H9 (cell line): ENCODE data around the gene HS3ST6. TPM values are rescaled to one million over a fixed set of nuclear protein-coding genes. Genes with fewer than 3 reads are reported as not detected.

Experiments used
- DNase-seq: peaks from one replicate; pipeline ENCODE4 v3.0.0-alpha.2; 2017
- H2AFZ ChIP-seq: one replicate; pipeline ENCODE4 v1.6.1; 2013; ENCODE audit warnings: mild to moderate bottlenecking, low read length, control low read depth, moderate library complexity
- H2AK5ac ChIP-seq: 2 replicates; pipeline ENCODE4 v1.6.1; 2013; ENCODE audit warnings: low read length, control low read depth, mixed read lengths; ENCODE audit not compliant: insufficient read length
- H2BK120ac ChIP-seq: one replicate; pipeline ENCODE4 v1.6.1; 2013; ENCODE audit warnings: low read depth, mild to moderate bottlenecking, low read length, control low read depth, inconsistent platforms; ENCODE audit not compliant: poor library complexity, severe bottlenecking
- H2BK12ac ChIP-seq: 2 replicates; pipeline ENCODE4 v1.6.1; 2013; ENCODE audit warnings: low read length, control low read depth, mixed read lengths, low read depth; ENCODE audit not compliant: insufficient read length
- H2BK15ac ChIP-seq: 2 replicates; pipeline ENCODE4 v1.6.1; 2013; ENCODE audit warnings: low read depth, low read length, control low read depth
- H2BK20ac ChIP-seq: one replicate; pipeline ENCODE4 v1.6.1; 2013; ENCODE audit warnings: low read depth, mild to moderate bottlenecking, low read length, control low read depth, inconsistent platforms; ENCODE audit not compliant: poor library complexity, severe bottlenecking
- H2BK5ac ChIP-seq: 2 replicates; pipeline ENCODE4 v1.6.1; 2013; ENCODE audit warnings: low read length, control low read depth, mixed read lengths; ENCODE audit not compliant: insufficient read length
- H3K14ac ChIP-seq: 2 replicates; pipeline ENCODE4 v1.6.1; 2013; ENCODE audit warnings: low read length, control low read depth; ENCODE audit not compliant: insufficient read depth
- H3K18ac ChIP-seq: 2 replicates; pipeline ENCODE4 v1.6.1; 2013; ENCODE audit warnings: low read depth, mild to moderate bottlenecking, mixed read lengths, low read length, control low read depth; ENCODE audit not compliant: insufficient read length
- H3K23ac ChIP-seq: 2 replicates; pipeline ENCODE4 v1.6.1; 2013; ENCODE audit warnings: low read length, control low read depth, mixed read lengths, low read depth; ENCODE audit not compliant: insufficient read length
- H3K23me2 ChIP-seq: 2 replicates; pipeline ENCODE4 v1.6.1; 2013; ENCODE audit warnings: low read depth, mild to moderate bottlenecking, mixed read lengths, low read length, control low read depth; ENCODE audit not compliant: insufficient read length, poor library complexity, severe bottlenecking
- H3K27ac ChIP-seq: 2 replicates; pipeline ENCODE4 v1.5.1; 2013; ENCODE audit warnings: low read length, control low read depth, mixed read lengths, low read depth; ENCODE audit not compliant: insufficient read length
- H3K27me3 ChIP-seq: 2 replicates; pipeline ENCODE4 v1.6.1; 2013; ENCODE audit warnings: low read length, control low read depth, inconsistent platforms; ENCODE audit not compliant: insufficient read depth
- H3K4ac ChIP-seq: 2 replicates; pipeline ENCODE4 v1.6.1; 2013; ENCODE audit warnings: low read depth, mild to moderate bottlenecking, control low read depth, inconsistent platforms, low read length, moderate library complexity
- H3K4me1 ChIP-seq: 2 replicates; pipeline ENCODE4 v1.6.1; 2013; ENCODE audit warnings: low read length, control low read depth, inconsistent platforms; ENCODE audit not compliant: insufficient read depth
- H3K4me2 ChIP-seq: 2 replicates; pipeline ENCODE4 v1.6.1; 2013; ENCODE audit warnings: low read length, control low read depth, mixed read lengths; ENCODE audit not compliant: insufficient read length, insufficient read depth
- H3K56ac ChIP-seq: 2 replicates; pipeline ENCODE4 v1.6.1; 2013; ENCODE audit warnings: low read depth, mild to moderate bottlenecking, mixed read lengths, low read length, control low read depth; ENCODE audit not compliant: insufficient read length
- H3K79me1 ChIP-seq: 2 replicates; pipeline ENCODE4 v1.6.1; 2013; ENCODE audit warnings: low read depth, mild to moderate bottlenecking, moderate library complexity, low read length, control low read depth, inconsistent platforms; ENCODE audit not compliant: insufficient read depth, poor library complexity, severe bottlenecking
- H3K79me2 ChIP-seq: 2 replicates; pipeline ENCODE4 v1.6.1; 2013; ENCODE audit warnings: low read length, control low read depth, inconsistent platforms; ENCODE audit not compliant: insufficient read depth
- H3K9ac ChIP-seq: 2 replicates; pipeline ENCODE4 v1.6.1; 2013; ENCODE audit warnings: low read length, control low read depth, mixed read lengths; ENCODE audit not compliant: insufficient read length; ENCODE audit errors: extremely low read depth
- H3K9me3 ChIP-seq: one replicate; pipeline ENCODE4 v1.6.1; 2013; ENCODE audit warnings: low read depth, low read length, inconsistent platforms; ENCODE audit not compliant: control insufficient read depth
- H3T11ph ChIP-seq: one replicate; pipeline ENCODE4 v1.6.1; 2013; ENCODE audit warnings: mild to moderate bottlenecking, low read length, control low read depth, inconsistent platforms
- H4K20me1 ChIP-seq: one replicate; pipeline ENCODE4 v1.6.1; 2013; ENCODE audit not compliant: control insufficient read depth, insufficient read length, insufficient read depth
- H4K5ac ChIP-seq: 2 replicates; pipeline ENCODE4 v1.6.1; 2013; ENCODE audit warnings: low read depth, mild to moderate bottlenecking, mixed read lengths, low read length, control low read depth; ENCODE audit not compliant: insufficient read length
- H4K8ac ChIP-seq: replicated peaks from 2 replicates; pipeline ENCODE4 v1.6.1; 2013; ENCODE audit warnings: low read length, control low read depth, mixed read lengths, low read depth; ENCODE audit not compliant: insufficient read length
- H4K91ac ChIP-seq: 2 replicates; pipeline ENCODE4 v1.6.1; 2013; ENCODE audit warnings: low read depth, mild to moderate bottlenecking, moderate library complexity, mixed read lengths, low read length, control low read depth; ENCODE audit not compliant: insufficient read length
- H3K27ac Mint-ChIP-seq, 3 experiments: 2 replicates in 2 of 3; 3 replicates in 1 of 3; pipeline ENCODE4 v1.8.0; 2020 to 2021; ENCODE audit warnings: mixed read lengths in 3 of 3, mild to moderate bottlenecking in 1 of 3, moderate library complexity in 1 of 3
- H3K27me3 Mint-ChIP-seq: 2 replicates; pipeline ENCODE4 v1.8.0; 2021; ENCODE audit warnings: low read depth, mild to moderate bottlenecking, moderate library complexity, mixed read lengths
- H3K36me3 Mint-ChIP-seq, 3 experiments: 2 replicates in 2 of 3; 3 replicates in 1 of 3; pipeline ENCODE4 v1.8.0; 2020 to 2021; ENCODE audit warnings: low read depth in 3 of 3, mixed read lengths in 3 of 3; ENCODE audit not compliant: insufficient read depth in 1 of 3
- H3K4me1 Mint-ChIP-seq, 2 experiments: 2 replicates each; pipeline ENCODE4 v1.8.0; 2020; ENCODE audit warnings: mixed read lengths in 2 of 2
- H3K4me3 Mint-ChIP-seq, 2 experiments: 2 replicates in 1 of 2; 3 replicates in 1 of 2; pipeline ENCODE4 v1.8.0; 2020 to 2021; ENCODE audit warnings: mild to moderate bottlenecking in 2 of 2, mixed read lengths in 2 of 2, moderate library complexity in 1 of 2
- H3K9me3 Mint-ChIP-seq, 2 experiments: 2 replicates in 1 of 2; 3 replicates in 1 of 2; pipeline ENCODE4 v1.8.0; 2020; ENCODE audit warnings: mild to moderate bottlenecking in 2 of 2, mixed read lengths in 2 of 2, moderate library complexity in 1 of 2
- WGBS: extraction: QIAGEN DNeasy Blood & Tissue Kit; methylation state at CpG from one replicate; pipeline ENCODE4 v1.1.7; 2013; ENCODE audit warnings: missing lambda C conversion rate, low lambda C conversion rate, mixed read lengths; ENCODE audit not compliant: insufficient read length; ENCODE audit errors: extremely low coverage; 5-methylcytosine and 5-hydroxymethylcytosine counted together
- total RNA-seq: library from RNA; stranded (reverse); gene quantifications from 2 replicates; pipeline ENCODE4 v1.2.1, GENCODE V29; 2021
- TF ChIP-seq, protein P1 (sequence below): fragments of 200-600 bp; sonication (generic); conservative IDR thresholded peaks from 3 replicates; pipeline ENCODE4 v1.8.0; 2021; ENCODE audit warnings: antibody characterized with exemption, mild to moderate bottlenecking

Gene HS3ST6
- total RNA-seq, 1 experiment from 2014 or later: not detected

DNA sequence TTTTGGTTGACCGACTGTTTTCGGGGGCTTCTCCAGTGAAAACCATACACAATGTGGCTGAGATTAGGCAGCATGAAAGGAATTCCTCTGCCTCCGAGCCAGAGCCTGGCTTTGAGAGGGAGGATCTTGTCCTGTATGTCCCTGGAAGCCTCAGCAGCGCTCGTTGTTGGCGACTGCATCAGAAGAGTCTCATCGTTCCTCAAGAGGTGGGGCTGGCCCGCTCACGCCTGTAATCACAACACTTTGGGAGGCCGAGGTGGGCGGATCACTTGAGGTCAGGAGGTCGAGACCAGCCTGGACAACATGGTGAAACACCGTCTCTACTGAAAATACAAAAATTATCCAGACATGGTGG lies 15.0 kb downstream of the HS3ST6 start:
- Histone ChIP-seq H3K23me2 (no peaks in the 10 kb centered on the region), H4K91ac (no peak overlapping the region), H4K5ac (no peak overlapping the region), H2BK12ac (no peak overlapping the region), H3K4ac (no peak overlapping the region), H2AFZ (no peak overlapping the region), H2AK5ac (no peak overlapping the region), H3K23ac (no peak overlapping the region), H3K14ac (no peak overlapping the region), H3K27ac (no peak overlapping the region), H3K56ac (no peak overlapping the region), H3K79me1 (no peaks in the 10 kb centered on the region), H2BK20ac (no peak overlapping the region), H2BK15ac (no peak overlapping the region), H3K27me3 (no peaks in the 10 kb centered on the region), H3K18ac (no peak overlapping the region), H3K9me3 (no peaks in the 10 kb centered on the region), H3K79me2 (no peaks in the 10 kb centered on the region), H3T11ph (no peak overlapping the region), H3K4me1 (no peaks in the 10 kb centered on the region; the same call in 1 of the 2 replicates), H3K9ac (no peak overlapping the region), H3K4me2 (no peak overlapping the region), H4K20me1 (no peaks in the 10 kb centered on the region), H2BK5ac (no peak overlapping the region), H4K8ac (no peak overlapping the region), H2BK120ac (no peak overlapping the region)
- Mint-ChIP-seq H3K36me3 (no peaks in the 10 kb centered on the region; a peak in 1 of 7 replicates), H3K27ac (no peak overlapping the region), H3K4me1 (peaks cover 0 to 8% of the 10 kb centered on the region in 2 experiments; a peak in 2 of 4 replicates), H3K27me3 (peaks cover 42% of the 10 kb centered on the region), H3K4me3 (no peak overlapping the region), H3K9me3 (no peaks in the 10 kb centered on the region; a peak in 1 of 5 replicates)
- TF ChIP-seq, protein P1, sequence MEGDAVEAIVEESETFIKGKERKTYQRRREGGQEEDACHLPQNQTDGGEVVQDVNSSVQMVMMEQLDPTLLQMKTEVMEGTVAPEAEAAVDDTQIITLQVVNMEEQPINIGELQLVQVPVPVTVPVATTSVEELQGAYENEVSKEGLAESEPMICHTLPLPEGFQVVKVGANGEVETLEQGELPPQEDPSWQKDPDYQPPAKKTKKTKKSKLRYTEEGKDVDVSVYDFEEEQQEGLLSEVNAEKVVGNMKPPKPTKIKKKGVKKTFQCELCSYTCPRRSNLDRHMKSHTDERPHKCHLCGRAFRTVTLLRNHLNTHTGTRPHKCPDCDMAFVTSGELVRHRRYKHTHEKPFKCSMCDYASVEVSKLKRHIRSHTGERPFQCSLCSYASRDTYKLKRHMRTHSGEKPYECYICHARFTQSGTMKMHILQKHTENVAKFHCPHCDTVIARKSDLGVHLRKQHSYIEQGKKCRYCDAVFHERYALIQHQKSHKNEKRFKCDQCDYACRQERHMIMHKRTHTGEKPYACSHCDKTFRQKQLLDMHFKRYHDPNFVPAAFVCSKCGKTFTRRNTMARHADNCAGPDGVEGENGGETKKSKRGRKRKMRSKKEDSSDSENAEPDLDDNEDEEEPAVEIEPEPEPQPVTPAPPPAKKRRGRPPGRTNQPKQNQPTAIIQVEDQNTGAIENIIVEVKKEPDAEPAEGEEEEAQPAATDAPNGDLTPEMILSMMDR: no peak
- DNase-seq: no peak
- no CpG with 5 or more reads among the region's 13 CpGs for WGBS
